Esophagus muscularis mucosa (tissue), 4 donors: Measurements from ENCODE around the gene MPP1. TPM values are rescaled to one million over a fixed set of nuclear protein-coding genes. Genes with fewer than 3 reads are reported as not detected.

Experiments used
- DNase-seq: peaks from one replicate; pipeline ENCODE4 v3.0.0-alpha.2; 2017; ENCODE audit errors: extremely low spot score
- H3K27ac ChIP-seq, 4 donors: fragments of 200-600 bp; sonication (generic); replicated peaks in 1 of 4; 1 replicate in 3 of 4; 2 replicates in 1 of 4; pipeline ENCODE4 v1.5.1; 2016 to 2019; ENCODE audit warnings: mild to moderate bottlenecking in 1 of 4
- H3K27me3 ChIP-seq, 4 donors: fragments of 200-600 bp; sonication (generic); one replicate each; pipeline versions ENCODE4 v1.5.1 to v1.6.0; 2016 to 2019
- H3K36me3 ChIP-seq, 4 donors: fragments of 200-600 bp; sonication (generic); one replicate each; pipeline ENCODE4 v1.5.1; 2016 to 2019
- H3K4me1 ChIP-seq, 4 donors: fragments of 200-600 bp; sonication (generic); one replicate each; pipeline ENCODE4 v1.5.1; 2016 to 2019
- H3K4me3 ChIP-seq, 4 donors: fragments of 200-600 bp; sonication (generic); 1 replicate in 2 of 4; 2 replicates in 2 of 4; pipeline ENCODE4 v1.5.1; 2016 to 2019; ENCODE audit warnings: mild to moderate bottlenecking in 4 of 4, moderate library complexity in 1 of 4
- H3K9me3 ChIP-seq, 4 donors: fragments of 200-600 bp; sonication (generic); 1 replicate in 3 of 4; 2 replicates in 1 of 4; pipeline ENCODE4 v1.5.1; 2016 to 2019
- EP300 ChIP-seq: sonication (generic); formaldehyde crosslinking; IDR thresholded peaks from one replicate; pipeline ENCODE4 v1.6.1; 2017; ENCODE audit warnings: antibody characterized with exemption
- POLR2A ChIP-seq: fragments of 450-650 bp; IDR thresholded peaks from one replicate; pipeline ENCODE4 v1.6.1; 2017; ENCODE audit warnings: antibody characterized with exemption, moderate library complexity, mild to moderate bottlenecking, low read depth
- POLR2AphosphoS5 ChIP-seq, 2 donors: sonication (generic); formaldehyde crosslinking; IDR thresholded peaks; one replicate each; pipeline ENCODE4 v1.6.1; 2017; ENCODE audit warnings: antibody characterized with exemption in 2 of 2
- WGBS: methylation state at CpG from one replicate; pipeline ENCODE4 v1.1.5; 2018; 5-methylcytosine and 5-hydroxymethylcytosine counted together
- intact Hi-C: fragments of 100-400 bp; cut with DNase I; formaldehyde crosslinking; loops from one replicate; pipeline ENCODE4 v1.15.1; 2023
- total RNA-seq, 4 donors: library from RNA; depleted of rRNA; stranded (reverse); fragments of >200 nt; gene quantifications; one replicate each; pipeline versions ENCODE4 v1.1.0 to v1.2.1, GENCODE V29; 2016
- TF ChIP-seq, protein P1 (sequence below), 3 experiments: fragments of 200-600 bp in 2 of 3; fragments of 450-650 bp in 1 of 3; sonication (generic) in 2 of 3; IDR thresholded peaks; one replicate each; pipeline ENCODE4 v1.5.1; 2017 to 2019; ENCODE audit warnings: antibody characterized with exemption in 3 of 3, mild to moderate bottlenecking in 2 of 3, moderate library complexity in 1 of 3

The MPP1 gene
- total RNA-seq, 4 donors from 2014 or later, result 28.2 to 46.9 (median 33.3) TPM

- H3K4me3 ChIP-seq, result no peak overlapping the region
- intact Hi-C loops, result loop anchor here (5.0 kb wide), 1 partner anchor 37 kb away; no protein-coding TSS in a partner anchor
- H3K36me3 ChIP-seq, result no peaks in the 10 kb centered on the region
- peaks cover 0 to 23% (median 20%) of the 10 kb centered on the region in 4 donors for H3K4me1 ChIP-seq
- peak overlapping the region; percentile 7 to 67 (median 57) for H3K27ac ChIP-seq
- TF ChIP-seq, protein P1, sequence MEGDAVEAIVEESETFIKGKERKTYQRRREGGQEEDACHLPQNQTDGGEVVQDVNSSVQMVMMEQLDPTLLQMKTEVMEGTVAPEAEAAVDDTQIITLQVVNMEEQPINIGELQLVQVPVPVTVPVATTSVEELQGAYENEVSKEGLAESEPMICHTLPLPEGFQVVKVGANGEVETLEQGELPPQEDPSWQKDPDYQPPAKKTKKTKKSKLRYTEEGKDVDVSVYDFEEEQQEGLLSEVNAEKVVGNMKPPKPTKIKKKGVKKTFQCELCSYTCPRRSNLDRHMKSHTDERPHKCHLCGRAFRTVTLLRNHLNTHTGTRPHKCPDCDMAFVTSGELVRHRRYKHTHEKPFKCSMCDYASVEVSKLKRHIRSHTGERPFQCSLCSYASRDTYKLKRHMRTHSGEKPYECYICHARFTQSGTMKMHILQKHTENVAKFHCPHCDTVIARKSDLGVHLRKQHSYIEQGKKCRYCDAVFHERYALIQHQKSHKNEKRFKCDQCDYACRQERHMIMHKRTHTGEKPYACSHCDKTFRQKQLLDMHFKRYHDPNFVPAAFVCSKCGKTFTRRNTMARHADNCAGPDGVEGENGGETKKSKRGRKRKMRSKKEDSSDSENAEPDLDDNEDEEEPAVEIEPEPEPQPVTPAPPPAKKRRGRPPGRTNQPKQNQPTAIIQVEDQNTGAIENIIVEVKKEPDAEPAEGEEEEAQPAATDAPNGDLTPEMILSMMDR (IDR thresholded peaks at IDR 0.05), result peak; percentile 70 to 76 (median 76)
- TF ChIP-seq EP300, result no peak
- no peaks in the 10 kb centered on the region for H3K27me3 ChIP-seq
- 28% methylated on average over 11 of the region's 11 CpGs for WGBS
- DNase-seq, result no peak
- peaks cover 0 to 11% (median 0%) of the 10 kb centered on the region in 4 donors for H3K9me3 ChIP-seq
These were observed 56.5 kb downstream of the MPP1 start for GRCh38 chrX:154748712-154749339.

- intact Hi-C loops, result no loop called here
- Histone ChIP-seq H3K36me3 (no peaks in the 10 kb centered on the region), H3K4me1 (peaks cover 13 to 16% (median 15%) of the 10 kb centered on the region in 4 donors), H3K4me3 (no peak overlapping the region), H3K27ac (no peak overlapping the region), H3K27me3 (no peaks in the 10 kb centered on the region), H3K9me3 (peaks cover 0 to 11% (median 0%) of the 10 kb centered on the region in 4 donors)
- no peak for DNase-seq
- TF ChIP-seq, protein P1 (IDR thresholded peaks at IDR 0.05), result no peak
- no peak for TF ChIP-seq POLR2AphosphoS5 (IDR thresholded peaks at IDR 0.05)
- TF ChIP-seq EP300, result no peak
- no peak for TF ChIP-seq POLR2A
These were observed 62.7 kb downstream of the MPP1 start for GRCh38 chrX:154742613-154743012.

DNA sequence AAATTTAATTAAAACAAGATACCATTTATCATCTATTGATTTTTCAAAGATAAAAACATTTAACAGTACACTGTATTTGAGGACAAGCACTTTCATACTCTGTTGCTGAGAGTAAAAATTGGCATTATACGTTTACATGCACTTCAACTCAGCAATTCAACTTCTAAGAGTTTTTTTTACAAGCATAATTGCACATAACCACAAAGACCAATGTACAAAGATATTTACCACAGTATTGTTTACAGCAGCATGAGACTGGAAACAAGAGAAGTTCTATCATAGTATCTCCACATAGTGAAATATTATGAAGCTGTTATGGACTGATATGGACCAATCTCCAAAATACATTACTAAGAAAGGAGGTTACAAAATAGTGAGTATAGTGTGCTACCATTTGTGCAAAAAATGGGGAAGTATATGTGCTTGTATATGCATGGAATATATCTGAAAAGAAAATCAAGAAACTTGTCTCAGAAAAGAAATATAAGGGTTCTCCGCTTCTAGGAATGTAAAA lies 65.3 kb downstream of the MPP1 start:
- Histone ChIP-seq H3K4me1 (peaks cover 39 to 42% (median 41%) of the 10 kb centered on the region in 4 donors), H3K36me3 (no peaks in the 10 kb centered on the region), H3K4me3 (no peak overlapping the region), H3K27ac (no peak overlapping the region), H3K27me3 (no peaks in the 10 kb centered on the region), H3K9me3 (peaks cover 0 to 3% (median 0%) of the 10 kb centered on the region in 4 donors)
- intact Hi-C loops, result no loop called here
- no peak for TF ChIP-seq EP300
- TF ChIP-seq POLR2A, result no peak
- TF ChIP-seq, protein P1 (IDR thresholded peaks at IDR 0.05), result no peak
- no peak for TF ChIP-seq POLR2AphosphoS5 (IDR thresholded peaks at IDR 0.05)
- no peak for DNase-seq
- WGBS, result 67% methylated on average over 2 of the region's 2 CpGs

DNA sequence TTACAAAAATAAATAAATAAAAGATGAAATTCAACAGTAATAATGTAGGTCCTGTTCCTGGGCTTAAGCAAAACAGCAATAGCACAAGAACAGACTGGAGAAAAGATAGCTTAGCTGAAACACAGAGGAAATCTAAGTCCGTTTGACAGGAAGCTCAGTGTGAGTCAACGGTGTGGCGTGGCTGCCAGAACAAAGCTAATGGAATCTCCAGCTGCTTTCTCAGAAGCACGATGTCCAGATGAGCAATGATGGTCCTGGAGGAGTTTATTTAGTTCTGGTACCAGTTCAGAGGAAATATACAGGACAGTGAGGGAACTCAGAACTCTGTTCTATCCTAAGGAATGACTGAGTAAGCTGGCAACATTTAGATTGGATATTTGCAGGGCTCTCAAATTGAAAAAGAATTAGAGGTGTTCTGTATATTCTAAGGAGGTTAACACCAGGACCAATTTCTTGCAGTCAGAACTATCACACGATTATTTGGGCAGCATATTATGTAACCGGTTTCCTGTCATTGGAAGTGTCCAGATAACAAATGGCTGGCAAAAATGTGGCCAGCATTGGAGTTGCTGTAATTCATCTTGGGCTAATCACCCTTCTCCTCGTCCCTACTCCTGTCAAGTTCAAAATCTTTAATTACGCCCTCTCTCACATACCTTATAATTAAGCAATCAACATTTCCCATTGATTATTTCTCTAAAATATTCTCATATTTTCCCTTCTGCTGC lies 67.1 kb downstream of the MPP1 start:
- Histone ChIP-seq H3K4me1 (peaks cover 54 to 60% (median 59%) of the 10 kb centered on the region in 4 donors), H3K4me3 (no peak overlapping the region), H3K9me3 (no peaks in the 10 kb centered on the region), H3K27me3 (no peaks in the 10 kb centered on the region), H3K27ac (peak overlapping the region; percentile 81 to 86 (median 84)), H3K36me3 (no peaks in the 10 kb centered on the region)
- TF ChIP-seq EP300 (peak; percentile 3), POLR2AphosphoS5 (IDR thresholded peaks at IDR 0.05) (peak; percentile 74 to 76), POLR2A (no peak)
- TF ChIP-seq, protein P1 (IDR thresholded peaks at IDR 0.05), result no peak
- WGBS, result 32% methylated on average over 8 of the region's 8 CpGs
- intact Hi-C loops, result no loop called here
- no peak for DNase-seq
